ENCODE results near the gene UBE2E2.

UBE2E2 gene

GRCh38 chr3:23640471-23641146 is 437.5 kb downstream of the UBE2E2 start:
- no peak for DNase-seq
